ENCODE measurements around the gene IQGAP1. TPM values are rescaled to one million over a fixed set of nuclear protein-coding genes. Genes with fewer than 3 reads are reported as not detected.
"Not testable (repeated sequence)": the region's sequence is repeated elsewhere in the genome, so short reads cannot be mapped to it uniquely, and the experiment has no call there.

The IQGAP1 gene
- total and polyA plus RNA-seq, 4 donors, result 9.2 to 50.1 (median 24.5) TPM

DNA sequence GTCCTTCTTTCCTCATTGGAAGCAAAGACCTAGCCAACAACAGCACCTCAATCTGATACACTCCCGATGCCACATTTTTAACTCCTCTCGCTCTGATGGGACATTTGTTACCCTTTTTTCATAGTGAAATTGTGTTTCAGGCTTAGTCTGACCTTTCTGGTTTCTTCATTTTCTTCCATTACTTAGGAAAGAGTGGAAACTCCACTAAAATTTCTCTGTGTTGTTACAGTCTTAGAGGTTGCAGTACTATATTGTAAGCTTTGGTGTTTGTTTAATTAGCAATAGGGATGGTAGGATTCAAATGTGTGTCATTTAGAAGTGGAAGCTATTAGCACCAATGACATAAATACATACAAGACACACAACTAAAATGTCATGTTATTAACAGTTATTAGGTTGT lies 112.1 kb downstream of the IQGAP1 start:
- H3K36me3 ChIP-seq (ENCODE audit: control insufficient read depth in 4 of 4, insufficient read depth in 3 of 4, low read depth in 1 of 4, low read length in 3 of 4), result peaks cover 0 to 12% (median 7%) of the 10 kb centered on the region in 4 donors
- 96% methylated on average over 2 of the region's 2 CpGs for WGBS
- no peaks in the 10 kb centered on the region for H3K4me1 ChIP-seq (ENCODE audit: control insufficient read depth in 4 of 4, insufficient read depth in 4 of 4, low read length in 3 of 4)
- no peak for TF ChIP-seq HNF4A (conservative IDR thresholded peaks at IDR 0.05)
- TF ChIP-seq JUND (IDR thresholded peaks at IDR 0.05), result no peak
- no peak for TF ChIP-seq FOXA2 (IDR thresholded peaks at IDR 0.05)
- TF ChIP-seq FOXA1 (IDR thresholded peaks at IDR 0.05), result no peak
- no peak for TF ChIP-seq RAD21 (IDR thresholded peaks at IDR 0.05)
- no peak for TF ChIP-seq SP1 (IDR thresholded peaks at IDR 0.05)
- TF ChIP-seq, protein P1, sequence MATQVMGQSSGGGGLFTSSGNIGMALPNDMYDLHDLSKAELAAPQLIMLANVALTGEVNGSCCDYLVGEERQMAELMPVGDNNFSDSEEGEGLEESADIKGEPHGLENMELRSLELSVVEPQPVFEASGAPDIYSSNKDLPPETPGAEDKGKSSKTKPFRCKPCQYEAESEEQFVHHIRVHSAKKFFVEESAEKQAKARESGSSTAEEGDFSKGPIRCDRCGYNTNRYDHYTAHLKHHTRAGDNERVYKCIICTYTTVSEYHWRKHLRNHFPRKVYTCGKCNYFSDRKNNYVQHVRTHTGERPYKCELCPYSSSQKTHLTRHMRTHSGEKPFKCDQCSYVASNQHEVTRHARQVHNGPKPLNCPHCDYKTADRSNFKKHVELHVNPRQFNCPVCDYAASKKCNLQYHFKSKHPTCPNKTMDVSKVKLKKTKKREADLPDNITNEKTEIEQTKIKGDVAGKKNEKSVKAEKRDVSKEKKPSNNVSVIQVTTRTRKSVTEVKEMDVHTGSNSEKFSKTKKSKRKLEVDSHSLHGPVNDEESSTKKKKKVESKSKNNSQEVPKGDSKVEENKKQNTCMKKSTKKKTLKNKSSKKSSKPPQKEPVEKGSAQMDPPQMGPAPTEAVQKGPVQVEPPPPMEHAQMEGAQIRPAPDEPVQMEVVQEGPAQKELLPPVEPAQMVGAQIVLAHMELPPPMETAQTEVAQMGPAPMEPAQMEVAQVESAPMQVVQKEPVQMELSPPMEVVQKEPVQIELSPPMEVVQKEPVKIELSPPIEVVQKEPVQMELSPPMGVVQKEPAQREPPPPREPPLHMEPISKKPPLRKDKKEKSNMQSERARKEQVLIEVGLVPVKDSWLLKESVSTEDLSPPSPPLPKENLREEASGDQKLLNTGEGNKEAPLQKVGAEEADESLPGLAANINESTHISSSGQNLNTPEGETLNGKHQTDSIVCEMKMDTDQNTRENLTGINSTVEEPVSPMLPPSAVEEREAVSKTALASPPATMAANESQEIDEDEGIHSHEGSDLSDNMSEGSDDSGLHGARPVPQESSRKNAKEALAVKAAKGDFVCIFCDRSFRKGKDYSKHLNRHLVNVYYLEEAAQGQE (IDR thresholded peaks at IDR 0.05), result no peak
- TF ChIP-seq, protein P2, sequence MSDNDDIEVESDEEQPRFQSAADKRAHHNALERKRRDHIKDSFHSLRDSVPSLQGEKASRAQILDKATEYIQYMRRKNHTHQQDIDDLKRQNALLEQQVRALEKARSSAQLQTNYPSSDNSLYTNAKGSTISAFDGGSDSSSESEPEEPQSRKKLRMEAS (IDR thresholded peaks at IDR 0.05), result no peak
- TF ChIP-seq, protein P3, sequence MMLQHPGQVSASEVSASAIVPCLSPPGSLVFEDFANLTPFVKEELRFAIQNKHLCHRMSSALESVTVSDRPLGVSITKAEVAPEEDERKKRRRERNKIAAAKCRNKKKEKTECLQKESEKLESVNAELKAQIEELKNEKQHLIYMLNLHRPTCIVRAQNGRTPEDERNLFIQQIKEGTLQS (IDR thresholded peaks at IDR 0.05), result no peak
- no peak for TF ChIP-seq RXRA (IDR thresholded peaks at IDR 0.05)
- no peaks in the 10 kb centered on the region for H3K27me3 ChIP-seq (ENCODE audit: control insufficient read depth in 4 of 4, insufficient read depth in 4 of 4, low read length in 3 of 4)
- DNase-seq (ENCODE audit: low spot score), result no peak
- H3K27ac ChIP-seq (ENCODE audit: low read depth in 1 of 2, low read length in 2 of 2), result no peak overlapping the region
- H3K9ac ChIP-seq (ENCODE audit: low read depth in 1 of 2, low read length in 2 of 2), result no peak overlapping the region
- no peak overlapping the region for H3K4me3 ChIP-seq (ENCODE audit: low read depth in 1 of 3, low read length in 3 of 3)
- H3K9me3 ChIP-seq (ENCODE audit: control insufficient read depth in 4 of 4, low read length in 3 of 4), result no peaks in the 10 kb centered on the region

DNA sequence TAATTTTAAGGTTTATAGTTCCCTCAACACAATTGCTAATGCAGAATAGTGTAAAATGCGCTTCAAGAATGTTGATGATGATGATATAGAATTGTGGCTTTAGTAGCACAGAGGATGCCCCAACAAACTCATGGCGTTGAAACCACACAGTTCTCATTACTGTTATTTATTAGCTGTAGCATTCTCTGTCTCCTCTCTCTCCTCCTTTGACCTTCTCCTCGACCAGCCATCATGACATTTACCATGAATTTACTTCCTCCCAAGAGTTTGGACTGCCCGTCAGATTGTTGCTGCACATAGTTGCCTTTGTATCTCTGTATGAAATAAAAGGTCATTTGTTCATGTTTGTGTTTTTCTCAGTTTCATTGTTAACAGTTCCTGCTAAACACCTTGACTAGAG lies 113.9 kb downstream of the IQGAP1 start:
- no peaks in the 10 kb centered on the region for H3K9me3 ChIP-seq (ENCODE audit: control insufficient read depth in 4 of 4, low read length in 3 of 4)
- H3K27me3 ChIP-seq (ENCODE audit: control insufficient read depth in 4 of 4, insufficient read depth in 4 of 4, low read length in 3 of 4), result no peaks in the 10 kb centered on the region
- TF ChIP-seq HNF4A (conservative IDR thresholded peaks at IDR 0.05), result no peak
- TF ChIP-seq FOXA1 (IDR thresholded peaks at IDR 0.05), result no peak
- no peak for TF ChIP-seq JUND (IDR thresholded peaks at IDR 0.05)
- no peaks in the 10 kb centered on the region for H3K4me1 ChIP-seq (ENCODE audit: control insufficient read depth in 4 of 4, insufficient read depth in 4 of 4, low read length in 3 of 4)
- H3K4me3 ChIP-seq (ENCODE audit: low read depth in 1 of 3, low read length in 3 of 3), result no peak overlapping the region
- H3K27ac ChIP-seq (ENCODE audit: low read depth in 1 of 2, low read length in 2 of 2), result no peak overlapping the region
- WGBS, result 91% methylated on average over 4 of the region's 4 CpGs
- no peak for DNase-seq (ENCODE audit: low spot score)
- no peak overlapping the region for H3K9ac ChIP-seq (ENCODE audit: low read depth in 1 of 2, low read length in 2 of 2)
- H3K36me3 ChIP-seq (ENCODE audit: control insufficient read depth in 4 of 4, insufficient read depth in 3 of 4, low read depth in 1 of 4, low read length in 3 of 4), result peaks cover 0 to 9% (median 7%) of the 10 kb centered on the region in 4 donors

DNA sequence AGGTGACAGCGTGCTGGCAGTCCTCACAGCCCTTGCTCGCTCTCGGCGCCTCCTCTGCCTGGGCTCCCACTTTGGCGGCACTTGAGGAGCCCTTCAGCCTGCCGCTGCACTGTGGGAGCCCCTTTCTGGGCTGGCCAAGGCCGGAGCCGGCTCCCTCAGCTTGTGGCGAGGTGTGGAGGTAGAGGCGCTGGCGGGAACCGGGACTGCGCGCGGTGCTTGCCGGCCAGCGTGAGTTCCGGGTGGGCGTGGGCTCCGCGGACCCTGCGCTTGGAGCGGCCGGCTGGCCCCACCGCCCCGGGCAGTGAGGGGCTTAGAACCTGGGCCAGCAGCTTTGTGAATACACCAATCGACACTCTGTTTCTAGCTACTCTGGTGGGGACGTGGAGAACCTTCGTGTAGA lies 122.7 kb downstream of the IQGAP1 start:
- H3K9ac ChIP-seq (ENCODE audit: low read depth in 1 of 2, low read length in 2 of 2); H3K9me3 ChIP-seq (ENCODE audit: control insufficient read depth in 4 of 4, low read length in 3 of 4); DNase-seq (ENCODE audit: low spot score); H3K4me3 ChIP-seq (ENCODE audit: low read depth in 1 of 3, low read length in 3 of 3); H3K36me3 ChIP-seq (ENCODE audit: control insufficient read depth in 4 of 4, insufficient read depth in 3 of 4, low read depth in 1 of 4, low read length in 3 of 4); H3K27ac ChIP-seq (ENCODE audit: low read depth in 1 of 2, low read length in 2 of 2); H3K4me1 ChIP-seq (ENCODE audit: control insufficient read depth in 4 of 4, insufficient read depth in 4 of 4, low read length in 3 of 4); H3K27me3 ChIP-seq (ENCODE audit: control insufficient read depth in 4 of 4, insufficient read depth in 4 of 4, low read length in 3 of 4): not testable (repeated sequence)
- WGBS, result 95% methylated on average over 29 of the region's 29 CpGs

DNA sequence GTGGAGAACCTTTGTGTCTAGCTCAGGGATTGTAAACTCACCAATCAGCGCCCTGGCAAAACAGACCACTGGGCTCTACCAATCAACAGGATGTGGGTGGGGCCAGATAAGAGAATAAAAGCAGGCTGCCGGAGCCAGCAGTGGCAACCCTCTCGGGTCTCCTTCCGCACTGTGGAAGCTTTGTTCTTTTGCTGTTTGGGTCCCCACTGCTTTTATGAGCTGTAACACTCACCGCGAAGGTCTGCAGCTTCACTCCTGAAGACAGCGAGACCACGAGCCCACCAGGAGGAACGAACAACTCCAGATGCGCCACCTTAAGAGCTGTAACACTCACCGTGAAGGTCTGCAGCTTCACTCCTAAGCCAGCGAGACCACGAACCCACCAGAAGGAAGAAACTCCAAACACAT lies 123.2 kb downstream of the IQGAP1 start:
- H3K4me1 ChIP-seq (ENCODE audit: control insufficient read depth in 4 of 4, insufficient read depth in 4 of 4, low read length in 3 of 4); H3K27me3 ChIP-seq (ENCODE audit: control insufficient read depth in 4 of 4, insufficient read depth in 4 of 4, low read length in 3 of 4); DNase-seq (ENCODE audit: low spot score); H3K4me3 ChIP-seq (ENCODE audit: low read depth in 1 of 3, low read length in 3 of 3); H3K9ac ChIP-seq (ENCODE audit: low read depth in 1 of 2, low read length in 2 of 2); H3K27ac ChIP-seq (ENCODE audit: low read depth in 1 of 2, low read length in 2 of 2); H3K9me3 ChIP-seq (ENCODE audit: control insufficient read depth in 4 of 4, low read length in 3 of 4); H3K36me3 ChIP-seq (ENCODE audit: control insufficient read depth in 4 of 4, insufficient read depth in 3 of 4, low read depth in 1 of 4, low read length in 3 of 4): not testable (repeated sequence)
- 91% methylated on average over 13 of the region's 13 CpGs for WGBS

All from liver (tissue), 9 donors.